ENCODE data around the gene IGLL5. TPM values are rescaled to one million over a fixed set of nuclear protein-coding genes. Genes with fewer than 3 reads are reported as not detected.

IGLL5 gene
- total and polyA plus RNA-seq, 2 of the 13 experiments (the other 11 are each of a cell fraction or from before 2014, with no cell fraction given): not detected

DNA sequence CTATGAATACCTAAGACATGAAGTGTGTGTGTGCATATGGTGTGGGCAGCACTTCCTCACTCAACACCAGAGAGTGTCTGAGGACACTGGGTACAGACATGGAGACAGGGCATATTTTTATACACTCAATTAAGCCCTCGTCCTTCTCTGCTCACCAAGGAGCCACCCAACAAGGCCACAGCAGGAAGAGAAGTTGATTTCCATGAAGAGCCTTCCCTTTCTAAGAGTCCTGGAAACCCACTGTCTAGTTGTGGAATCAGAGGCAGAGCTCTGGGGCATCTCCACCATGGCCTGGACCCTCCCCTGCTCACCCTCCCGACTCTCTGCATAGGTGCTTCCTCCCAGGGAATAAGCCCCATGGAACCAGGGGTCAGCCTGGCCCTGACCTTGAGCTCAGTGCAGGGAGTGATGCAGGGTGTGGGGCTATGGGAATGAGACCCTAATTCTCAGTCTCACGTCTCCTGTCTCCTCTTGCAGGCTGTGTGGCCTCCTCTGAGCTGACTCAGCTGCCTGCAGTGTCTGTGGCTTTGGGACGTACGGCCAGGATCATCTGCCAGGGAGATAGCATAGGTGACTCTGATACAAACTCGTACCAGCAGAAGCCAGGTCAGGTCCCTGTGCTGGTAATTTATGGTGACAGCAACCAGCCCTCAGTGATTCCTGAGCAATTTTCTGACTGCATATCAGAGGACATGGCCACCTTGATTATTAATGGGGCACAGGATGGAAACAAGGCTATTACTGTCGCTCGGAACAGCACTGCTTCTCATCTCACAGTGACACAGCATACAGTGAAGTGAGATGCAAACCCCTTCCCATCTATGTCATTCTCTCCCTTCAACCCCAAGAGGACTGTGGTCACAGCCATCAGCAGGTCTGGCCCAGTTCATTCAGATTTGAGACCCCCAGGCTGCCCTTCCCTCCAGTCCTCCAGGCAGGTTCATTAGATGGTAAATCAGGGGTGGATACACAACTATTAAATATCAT is 14.6 kb upstream of the IGLL5 start:
- DNase-seq (ENCODE audit: low spot score) (no peak), FAIRE-seq (no peak), ATAC-seq (no peak)
- 7% methylated on average over 2 of the region's 8 CpGs for WGBS (ENCODE audit: low lambda C conversion rate)
- Histone ChIP-seq H3K36me3 (replicated peaks in 1 of 2; ENCODE audit: control insufficient read depth in 1 of 2, insufficient read depth in 2 of 2, low read length in 2 of 2) (no peaks in the 10 kb centered on the region), H3K27me3 (ENCODE audit: control insufficient read depth in 1 of 2, insufficient read depth in 2 of 2, low read length in 2 of 2) (peaks cover 2 to 9% of the 10 kb centered on the region in 2 experiments; a peak in 2 of 5 replicates), H3K4me1 (ENCODE audit: insufficient read depth, low read length) (no peaks in the 10 kb centered on the region), H3K4me2 (ENCODE audit: low read depth, low read length) (no peak overlapping the region), H2AFZ (ENCODE audit: low read length) (no peak overlapping the region), H3K27ac (ENCODE audit: extremely low read length, insufficient read depth, low read length) (no peak overlapping the region), H4K20me1 (ENCODE audit: insufficient read depth, low read length) (no peaks in the 10 kb centered on the region), H3K9ac (ENCODE audit: insufficient read depth, low read depth, low read length) (no peak overlapping the region), H3K79me2 (ENCODE audit: insufficient read depth, low read length) (no peaks in the 10 kb centered on the region), H3K4me3 (replicated peaks in 1 of 3; ENCODE audit: insufficient read depth in 1 of 3, low read depth in 2 of 3, low read length in 3 of 3) (no peak overlapping the region), H3K9me3 (ENCODE audit: low read length) (no peaks in the 10 kb centered on the region)
- TF ChIP-seq ZSCAN29 (CRISPR knock-in tag; conservative IDR thresholded peaks at IDR 0.05): no peak
- no TSS peak for BruUV-seq (replicated peaks)
- intact Hi-C loops (cut with micrococcal nuclease; ENCODE audit: unreplicated experiment) (no loop called here), in situ Hi-C loops (cut with HindIII; ENCODE audit: extremely low pct_ligation_motif_present, low pct_unique_long_range_greater_than_20kb) (no loop called here)
- ChIA-PET CTCF (ENCODE audit: low intra/inter-chr PET ratio, low total read pairs) (no interaction called here), POLR2A (interaction anchor here (0.6 kb wide), 1 partner anchor 48 kb away, joined by 3 read pairs; no protein-coding TSS in a partner anchor)

DNA sequence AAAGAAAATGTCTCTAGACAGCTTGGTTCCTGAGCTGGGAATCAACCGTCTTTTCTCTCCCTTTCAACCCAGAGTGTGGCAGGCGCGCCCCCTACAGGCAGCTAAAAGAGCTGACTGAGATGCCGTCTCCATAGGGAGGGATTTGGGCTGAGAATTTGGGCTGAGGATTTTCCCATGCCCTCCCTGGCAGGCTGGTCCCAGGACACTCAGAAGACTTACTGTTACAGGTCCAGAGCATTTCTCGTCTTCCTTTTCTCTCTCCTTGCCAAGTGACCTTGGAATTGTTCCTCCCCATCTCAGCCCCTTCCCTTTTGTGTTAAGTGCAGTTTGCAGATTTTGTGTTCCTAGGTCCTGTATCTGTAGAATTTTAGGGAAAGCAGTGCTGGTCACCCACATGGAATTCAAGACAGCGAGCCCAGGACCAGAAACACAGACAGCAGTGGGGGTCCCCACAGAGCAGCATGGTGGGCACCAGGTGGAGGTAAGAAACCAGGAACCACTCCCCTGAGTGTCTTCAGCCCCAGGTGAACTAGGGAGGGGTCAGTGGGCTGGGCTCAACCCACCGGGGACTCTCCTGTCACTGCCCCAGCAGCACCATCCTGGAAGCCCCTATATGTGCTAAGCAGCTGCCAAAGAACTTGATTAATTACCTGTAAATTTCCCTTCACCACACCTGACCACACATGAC is 9.9 kb upstream of the IGLL5 start:
- Histone ChIP-seq H3K4me1 (ENCODE audit: insufficient read depth, low read length) (no peaks in the 10 kb centered on the region), H3K9me3 (ENCODE audit: low read length) (no peaks in the 10 kb centered on the region), H3K36me3 (replicated peaks in 1 of 2; ENCODE audit: control insufficient read depth in 1 of 2, insufficient read depth in 2 of 2, low read length in 2 of 2) (no peaks in the 10 kb centered on the region), H4K20me1 (ENCODE audit: insufficient read depth, low read length) (no peaks in the 10 kb centered on the region), H3K9ac (ENCODE audit: insufficient read depth, low read depth, low read length) (no peak overlapping the region), H3K79me2 (ENCODE audit: insufficient read depth, low read length) (no peaks in the 10 kb centered on the region), H3K4me2 (ENCODE audit: low read depth, low read length) (no peak overlapping the region), H3K27me3 (ENCODE audit: control insufficient read depth in 1 of 2, insufficient read depth in 2 of 2, low read length in 2 of 2) (peaks cover 2 to 18% of the 10 kb centered on the region in 2 experiments; a peak in 3 of 5 replicates), H2AFZ (ENCODE audit: low read length) (no peak overlapping the region), H3K4me3 (replicated peaks in 1 of 3; ENCODE audit: insufficient read depth in 1 of 3, low read depth in 2 of 3, low read length in 3 of 3) (no peak overlapping the region), H3K27ac (ENCODE audit: extremely low read length, insufficient read depth, low read length) (no peak overlapping the region)
- ChIA-PET POLR2A (no interaction called here), CTCF (ENCODE audit: low intra/inter-chr PET ratio, low total read pairs) (interaction anchor here (1.2 to 2.0 kb wide), 4 partner anchors 19 to 68 kb away, joined by 3 to 13 read pairs (median 7); no protein-coding TSS in a partner anchor)
- in situ Hi-C loops (cut with HindIII; ENCODE audit: extremely low pct_ligation_motif_present, low pct_unique_long_range_greater_than_20kb) (no loop called here), intact Hi-C loops (cut with micrococcal nuclease; ENCODE audit: unreplicated experiment) (no loop called here)
- WGBS (ENCODE audit: low lambda C conversion rate): 5% methylated on average over 6 of the region's 7 CpGs
- no TSS peak for BruUV-seq (replicated peaks)
- peak; percentile 62 for ATAC-seq
- TF ChIP-seq, protein P1, sequence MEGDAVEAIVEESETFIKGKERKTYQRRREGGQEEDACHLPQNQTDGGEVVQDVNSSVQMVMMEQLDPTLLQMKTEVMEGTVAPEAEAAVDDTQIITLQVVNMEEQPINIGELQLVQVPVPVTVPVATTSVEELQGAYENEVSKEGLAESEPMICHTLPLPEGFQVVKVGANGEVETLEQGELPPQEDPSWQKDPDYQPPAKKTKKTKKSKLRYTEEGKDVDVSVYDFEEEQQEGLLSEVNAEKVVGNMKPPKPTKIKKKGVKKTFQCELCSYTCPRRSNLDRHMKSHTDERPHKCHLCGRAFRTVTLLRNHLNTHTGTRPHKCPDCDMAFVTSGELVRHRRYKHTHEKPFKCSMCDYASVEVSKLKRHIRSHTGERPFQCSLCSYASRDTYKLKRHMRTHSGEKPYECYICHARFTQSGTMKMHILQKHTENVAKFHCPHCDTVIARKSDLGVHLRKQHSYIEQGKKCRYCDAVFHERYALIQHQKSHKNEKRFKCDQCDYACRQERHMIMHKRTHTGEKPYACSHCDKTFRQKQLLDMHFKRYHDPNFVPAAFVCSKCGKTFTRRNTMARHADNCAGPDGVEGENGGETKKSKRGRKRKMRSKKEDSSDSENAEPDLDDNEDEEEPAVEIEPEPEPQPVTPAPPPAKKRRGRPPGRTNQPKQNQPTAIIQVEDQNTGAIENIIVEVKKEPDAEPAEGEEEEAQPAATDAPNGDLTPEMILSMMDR (CRISPR knock-in tag; IDR thresholded peaks at IDR 0.05): peak; percentile 77
- TF ChIP-seq, protein P2, sequence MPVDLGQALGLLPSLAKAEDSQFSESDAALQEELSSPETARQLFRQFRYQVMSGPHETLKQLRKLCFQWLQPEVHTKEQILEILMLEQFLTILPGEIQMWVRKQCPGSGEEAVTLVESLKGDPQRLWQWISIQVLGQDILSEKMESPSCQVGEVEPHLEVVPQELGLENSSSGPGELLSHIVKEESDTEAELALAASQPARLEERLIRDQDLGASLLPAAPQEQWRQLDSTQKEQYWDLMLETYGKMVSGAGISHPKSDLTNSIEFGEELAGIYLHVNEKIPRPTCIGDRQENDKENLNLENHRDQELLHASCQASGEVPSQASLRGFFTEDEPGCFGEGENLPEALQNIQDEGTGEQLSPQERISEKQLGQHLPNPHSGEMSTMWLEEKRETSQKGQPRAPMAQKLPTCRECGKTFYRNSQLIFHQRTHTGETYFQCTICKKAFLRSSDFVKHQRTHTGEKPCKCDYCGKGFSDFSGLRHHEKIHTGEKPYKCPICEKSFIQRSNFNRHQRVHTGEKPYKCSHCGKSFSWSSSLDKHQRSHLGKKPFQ (CRISPR knock-in tag; IDR thresholded peaks at IDR 0.05; ENCODE audit: insufficient replicate concordance): no peak
- peak; percentile 55 for TF ChIP-seq SMC3 (IDR thresholded peaks at IDR 0.05; ENCODE audit: low read length)
- TF ChIP-seq STAG1 (CRISPR knock-in tag; IDR thresholded peaks at IDR 0.05): peak; percentile 75
- TF ChIP-seq ZFP41 (CRISPR knock-in tag; IDR thresholded peaks at IDR 0.05; ENCODE audit: borderline replicate concordance): no peak
- no peak for TF ChIP-seq ARNTL (CRISPR knock-in tag; IDR thresholded peaks at IDR 0.05)
- TF ChIP-seq ZNF781 (CRISPR knock-in tag; IDR thresholded peaks at IDR 0.05; ENCODE audit: borderline replicate concordance, not compliant biosample characterization): no peak
- TF ChIP-seq RAD21 (CRISPR knock-in tag; IDR thresholded peaks at IDR 0.05): 0 out of 2 replicates have a peak, but pooled peaks have one; percentile 21
- peak; percentile 64 for TF ChIP-seq XRCC5 (optimal IDR thresholded peaks at IDR 0.05; ENCODE audit: low read length)
- no peak for TF ChIP-seq ZNF589 (CRISPR knock-in tag; conservative IDR thresholded peaks at IDR 0.05)
- FAIRE-seq: peak; percentile 44
- DNase-seq (ENCODE audit: low spot score): peak; percentile 46
